Nephron (organoid): ENCODE data around the gene CFAP46.

Experiments
- H3K27ac Mint-ChIP-seq, 3 experiments: 2 replicates each; pipeline ENCODE4 v1.8.0; 2020; ENCODE audit warnings: mixed read lengths in 3 of 3, mild to moderate bottlenecking in 2 of 3, moderate library complexity in 1 of 3
- H3K27me3 Mint-ChIP-seq: 2 replicates; pipeline ENCODE4 v1.8.0; 2021; ENCODE audit warnings: low read depth, mild to moderate bottlenecking, moderate library complexity, mixed read lengths
- H3K36me3 Mint-ChIP-seq: 2 replicates; pipeline ENCODE4 v1.8.0; 2020; ENCODE audit warnings: low read depth, mixed read lengths
- H3K4me1 Mint-ChIP-seq: 2 replicates; pipeline ENCODE4 v1.8.0; 2020; ENCODE audit warnings: mixed read lengths
- H3K4me3 Mint-ChIP-seq, 3 experiments: 2 replicates each; pipeline ENCODE4 v1.8.0; 2020; ENCODE audit warnings: mild to moderate bottlenecking in 3 of 3, mixed read lengths in 3 of 3, moderate library complexity in 2 of 3
- H3K9me3 Mint-ChIP-seq: 2 replicates; pipeline ENCODE4 v1.8.0; 2020; ENCODE audit warnings: mixed read lengths
- CTCF ChIP-seq, 3 experiments: fragments of 200-600 bp; sonication (generic); IDR thresholded peaks; one replicate each; pipeline ENCODE4 v1.5.0; 2021; ENCODE audit warnings: antibody characterized with exemption in 3 of 3; ENCODE audit not compliant: unreplicated experiment in 3 of 3

The CFAP46 gene

GRCh38 chr10:132882069-132882951 is 60.1 kb downstream of the CFAP46 start:
- H3K4me1 Mint-ChIP-seq: peaks cover 5% of the 10 kb centered on the region
- H3K9me3 Mint-ChIP-seq: no peaks in the 10 kb centered on the region

GRCh38 chr10:132881186-132881920 is 61.0 kb downstream of the CFAP46 start:
- Mint-ChIP-seq H3K4me1 (peaks cover 5% of the 10 kb centered on the region), H3K36me3 (no peaks in the 10 kb centered on the region), H3K27me3 (peaks cover 35% of the 10 kb centered on the region), H3K4me3 (no peak overlapping the region), H3K27ac (no peak overlapping the region), H3K9me3 (no peaks in the 10 kb centered on the region)
- no peak for TF ChIP-seq CTCF (IDR thresholded peaks at IDR 0.05; ENCODE audit: unreplicated experiment in 3 of 3)

More at GRCh38 chr10:132882069-132882951, 60.1 kb downstream of the CFAP46 start:
- Mint-ChIP-seq H3K27me3 (peaks cover 36% of the 10 kb centered on the region), H3K27ac (no peak overlapping the region), H3K36me3 (no peaks in the 10 kb centered on the region), H3K4me3 (no peak overlapping the region)
- TF ChIP-seq CTCF (IDR thresholded peaks at IDR 0.05; ENCODE audit: unreplicated experiment in 3 of 3): no peak

- Mint-ChIP-seq H3K27ac (no peak overlapping the region), H3K9me3 (no peaks in the 10 kb centered on the region), H3K4me1 (peaks cover 5% of the 10 kb centered on the region), H3K36me3 (no peaks in the 10 kb centered on the region), H3K4me3 (no peak overlapping the region), H3K27me3 (peaks cover 41% of the 10 kb centered on the region)
- TF ChIP-seq CTCF (IDR thresholded peaks at IDR 0.05; ENCODE audit: unreplicated experiment in 3 of 3): no peak
Measured at GRCh38 chr10:132880128-132880981, 62.0 kb downstream of the CFAP46 start.

- Mint-ChIP-seq H3K9me3 (no peaks in the 10 kb centered on the region), H3K4me1 (peaks cover 5% of the 10 kb centered on the region), H3K36me3 (no peaks in the 10 kb centered on the region), H3K4me3 (no peak overlapping the region), H3K27ac (peak overlapping the region in 1 of 3 experiments; percentile 74), H3K27me3 (peaks cover 44% of the 10 kb centered on the region)
- no peak for TF ChIP-seq CTCF (IDR thresholded peaks at IDR 0.05; ENCODE audit: unreplicated experiment in 3 of 3)
Measured at GRCh38 chr10:132879408-132880127, 62.8 kb downstream of the CFAP46 start.

GRCh38 chr10:132878730-132879407 is 63.5 kb downstream of the CFAP46 start:
- H3K9me3 Mint-ChIP-seq: no peaks in the 10 kb centered on the region
- H3K27me3 Mint-ChIP-seq: peaks cover 38% of the 10 kb centered on the region
- no peak overlapping the region for H3K4me3 Mint-ChIP-seq
- no peak for TF ChIP-seq CTCF (IDR thresholded peaks at IDR 0.05; ENCODE audit: unreplicated experiment in 3 of 3)
- H3K36me3 Mint-ChIP-seq: no peaks in the 10 kb centered on the region
- peaks cover 5% of the 10 kb centered on the region for H3K4me1 Mint-ChIP-seq
- peak overlapping the region in 1 of 3 experiments; percentile 74 for H3K27ac Mint-ChIP-seq
